ENCODE measurements around the gene ZNF184. TPM values are rescaled to one million over a fixed set of nuclear protein-coding genes. Genes with fewer than 3 reads are reported as not detected.

The ZNF184 gene
- total and polyA plus RNA-seq, 9 of the 15 experiments (the other 6 are each of a cell fraction or from before 2014, with no cell fraction given), result 7.6 to 22.2 (median 12.8) TPM

GRCh38 chr6:27478706-27479318, 5.9 kb upstream of the ZNF184 start (continued):
- TF ChIP-seq ZHX1 (conservative IDR thresholded peaks at IDR 0.05; ENCODE audit: low read length), result no peak; the same call in 1 of the 2 replicates
- peak in 1 of 2 experiments; percentile 89 for TF ChIP-seq NCOA2 (IDR thresholded peaks at IDR 0.05; ENCODE audit: partially characterized antibody in 2 of 2)
- peak in 1 of 2 experiments; percentile 98; a peak in 2 of 4 replicates for TF ChIP-seq HDAC1 (IDR thresholded peaks at IDR 0.05)
- no peak for TF ChIP-seq ZNF253 (CRISPR knock-in tag; conservative IDR thresholded peaks at IDR 0.05)
- no peak for TF ChIP-seq ETV5 (CRISPR knock-in tag; IDR thresholded peaks at IDR 0.05; ENCODE audit: low read depth)
- no peak for TF ChIP-seq TFAM (CRISPR knock-in tag; conservative IDR thresholded peaks at IDR 0.05)
- TF ChIP-seq ZKSCAN8 (CRISPR knock-in tag; IDR thresholded peaks at IDR 0.05), result 0 out of 2 replicates have a peak, but pooled peaks have one; percentile 64
- TF ChIP-seq RERE (CRISPR knock-in tag; IDR thresholded peaks at IDR 0.05; ENCODE audit: borderline replicate concordance), result no peak

Data from K562 (cell line).